ENCODE measurements around the gene HP.

The HP gene

GRCh38 chr16:72092832-72093447 lies 38.6 kb downstream of the HP start:
- peak; percentile 15 for DNase-seq

- DNase-seq: peak; percentile 94
Observed at GRCh38 chr16:72093448-72094265, 39.4 kb downstream of the HP start, which contains the start of the genes DHX38 and TXNL4B. TSS of gene DHX38 (plus strand) at chr16:72093847. CDS start at chr16:72096158, 2,311 bp downstream. TSS of gene TXNL4B (minus strand) at chr16:72093620. CDS start at chr16:72090749, 2,871 bp downstream.

GRCh38 chr16:72094266-72094610 lies 39.9 kb downstream of the HP start:
- DNase-seq: peak; percentile 49

DNA sequence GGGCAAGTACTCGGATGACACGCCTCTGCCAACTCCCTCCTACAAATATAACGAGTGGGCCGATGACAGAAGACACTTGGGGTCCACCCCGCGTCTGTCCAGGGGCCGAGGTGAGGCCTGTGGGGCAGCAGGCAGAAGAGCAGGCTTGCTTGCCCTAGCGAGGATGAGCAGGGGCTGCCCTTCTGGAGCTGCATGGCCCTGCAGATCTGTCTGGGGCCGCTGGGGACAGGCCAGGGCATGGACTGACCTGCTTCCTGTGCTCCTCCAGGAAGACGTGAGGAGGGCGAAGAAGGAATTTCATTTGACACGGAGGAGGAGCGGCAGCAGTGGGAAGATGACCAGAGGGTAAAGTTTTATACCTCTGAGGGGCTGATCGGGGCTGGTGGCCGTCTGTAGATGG lies 44.6 kb downstream of the HP start:
- no peak for DNase-seq

- DNase-seq: peak; percentile 52
Observed at GRCh38 chr16:72099377-72099818, 45.1 kb downstream of the HP start.

DNA sequence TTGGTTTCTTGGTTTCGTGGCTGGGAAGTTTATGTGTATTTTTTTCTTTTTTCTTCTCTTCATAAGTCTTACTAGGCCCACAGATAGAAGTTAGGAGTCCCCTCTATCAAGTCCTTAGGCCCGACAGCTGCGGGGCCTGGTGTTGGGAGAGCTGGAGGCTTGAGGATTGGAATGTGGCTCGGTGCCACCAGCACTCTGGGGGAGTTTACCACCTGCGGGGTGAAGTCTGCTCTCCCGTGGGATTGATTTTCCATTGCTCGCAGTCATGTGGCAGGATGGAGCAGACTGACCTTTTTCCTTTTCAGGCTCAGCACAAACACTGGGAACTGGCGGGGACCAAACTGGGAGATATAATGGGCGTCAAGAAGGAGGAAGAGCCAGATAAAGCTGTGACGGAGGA lies 46.9 kb downstream of the HP start:
- DNase-seq: no peak

- no peak for DNase-seq
Observed at GRCh38 chr16:72104905-72105304, 50.6 kb downstream of the HP start.

DNA sequence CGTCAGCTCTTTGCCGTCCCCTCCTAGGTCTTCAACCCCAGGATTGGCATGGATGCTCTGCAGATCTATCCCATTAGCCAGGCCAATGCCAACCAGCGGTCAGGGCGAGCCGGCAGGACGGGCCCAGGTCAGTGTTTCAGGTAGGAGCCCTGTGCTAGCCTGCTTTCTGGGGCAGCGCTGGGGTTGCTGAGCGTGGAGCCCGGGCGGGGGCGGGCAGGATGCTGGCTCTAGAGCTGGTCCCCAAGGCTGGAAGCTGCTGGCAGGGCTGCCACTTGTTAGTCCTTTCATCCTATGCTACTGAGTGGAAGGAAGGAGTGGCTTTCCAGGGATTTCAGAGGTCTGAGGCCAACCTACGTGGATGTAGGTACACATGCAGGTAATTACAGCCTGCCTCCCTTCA lies 51.7 kb downstream of the HP start:
- no peak for DNase-seq

GRCh38 chr16:72107371-72107770 lies 53.1 kb downstream of the HP start:
- no peak for DNase-seq

GRCh38 chr16:72108353-72109102 lies 54.2 kb downstream of the HP start:
- DNase-seq: no peak

DNA sequence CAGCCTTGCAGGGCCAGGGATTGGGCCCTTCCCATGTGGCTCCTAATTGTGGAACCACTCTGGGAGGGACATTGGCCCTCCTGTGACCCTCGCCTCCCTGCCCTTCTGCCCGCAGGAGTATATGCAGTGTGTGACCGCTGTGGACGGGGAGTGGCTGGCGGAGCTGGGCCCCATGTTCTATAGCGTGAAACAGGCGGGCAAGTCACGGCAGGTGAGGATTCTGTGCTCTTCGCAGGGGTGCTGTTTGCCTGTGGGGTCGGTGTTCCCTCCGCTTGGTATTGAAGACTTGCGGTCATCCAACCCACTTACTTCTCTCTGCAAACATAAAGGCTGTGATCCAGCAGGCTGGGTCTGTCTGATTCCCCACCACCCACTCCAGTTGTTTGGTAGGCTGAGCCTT lies 55.0 kb downstream of the HP start:
- no peak for DNase-seq

GRCh38 chr16:72109966-72110530 lies 55.7 kb downstream of the HP start:
- DNase-seq: no peak
